Measurements from ENCODE around the gene EFCAB12.
A peak's percentile ranks its signal among the peaks of the same experiment; 100 is the strongest.
"Not testable (repeated sequence)": the region's sequence is repeated elsewhere in the genome, so short reads cannot be mapped to it uniquely, and the experiment has no call there.

EFCAB12 gene

DNA sequence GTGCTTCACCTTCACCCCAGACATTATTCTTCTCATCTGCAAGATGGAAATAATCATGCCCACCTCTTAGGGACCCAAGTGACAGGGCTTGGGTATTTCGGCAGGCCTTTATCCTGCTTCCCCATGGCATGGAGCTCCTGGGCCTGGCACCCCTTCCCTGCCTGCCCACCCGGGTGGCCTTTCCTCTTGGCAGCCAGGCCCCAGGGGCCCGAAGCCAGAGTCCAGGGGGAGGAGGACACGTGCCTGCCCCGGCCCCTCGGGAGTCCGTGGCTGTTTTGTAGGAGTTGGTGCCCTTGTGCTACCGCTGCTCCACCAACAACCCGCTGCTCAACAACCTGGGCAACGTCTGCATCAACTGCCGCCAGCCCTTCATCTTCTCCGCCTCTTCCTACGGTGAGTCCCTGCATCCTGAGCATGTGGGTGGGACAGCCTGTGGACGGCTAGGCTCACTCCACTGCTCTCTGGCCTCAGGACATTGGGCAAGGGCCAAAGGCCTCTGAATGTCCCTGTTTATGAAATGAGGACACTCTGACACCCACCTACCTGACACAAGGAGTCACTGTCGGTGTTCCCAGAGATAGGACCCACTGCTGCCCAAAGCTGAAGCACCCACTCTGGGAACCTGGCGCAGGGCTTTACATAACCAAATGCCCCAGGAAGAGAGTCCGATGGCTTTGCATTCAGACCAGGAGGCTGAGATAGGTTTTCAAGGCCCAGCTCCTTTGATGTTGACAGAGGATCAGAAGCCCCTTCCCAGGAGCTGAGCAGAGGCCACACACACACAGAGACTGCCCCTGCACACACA is 34.5 kb downstream of the EFCAB12 start:
- not testable (repeated sequence) for H3K27ac Mint-ChIP-seq, H3K4me3 Mint-ChIP-seq, H3K36me3 Mint-ChIP-seq, H3K9me3 Mint-ChIP-seq, H3K27me3 Mint-ChIP-seq
- H3K4me1 Mint-ChIP-seq: peaks cover 32% of the 10 kb centered on the region

DNA sequence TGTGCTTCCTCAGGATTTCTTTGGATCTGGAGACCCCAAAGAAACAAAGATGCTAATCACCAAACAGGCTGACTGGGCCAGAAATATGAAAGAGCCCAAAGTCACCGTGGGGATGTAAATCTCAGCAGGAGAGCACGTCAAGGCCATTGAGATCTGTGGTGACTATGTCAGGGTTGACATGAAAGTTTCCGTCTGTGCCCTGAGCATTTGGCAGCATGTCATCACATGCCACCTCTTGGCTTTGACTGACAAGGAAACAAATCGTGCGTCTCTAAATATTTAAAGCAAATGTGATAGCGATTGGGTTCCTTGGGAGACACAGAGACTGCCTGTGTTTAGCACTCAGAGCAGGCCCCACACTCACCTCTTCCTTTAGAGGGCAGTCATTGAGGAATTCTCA is 35.2 kb downstream of the EFCAB12 start:
- Mint-ChIP-seq H3K4me1 (peaks cover 27% of the 10 kb centered on the region), H3K27ac (no peak overlapping the region), H3K36me3 (peaks cover 6% of the 10 kb centered on the region), H3K9me3 (no peaks in the 10 kb centered on the region), H3K27me3 (no peaks in the 10 kb centered on the region), H3K4me3 (no peak overlapping the region)

DNA sequence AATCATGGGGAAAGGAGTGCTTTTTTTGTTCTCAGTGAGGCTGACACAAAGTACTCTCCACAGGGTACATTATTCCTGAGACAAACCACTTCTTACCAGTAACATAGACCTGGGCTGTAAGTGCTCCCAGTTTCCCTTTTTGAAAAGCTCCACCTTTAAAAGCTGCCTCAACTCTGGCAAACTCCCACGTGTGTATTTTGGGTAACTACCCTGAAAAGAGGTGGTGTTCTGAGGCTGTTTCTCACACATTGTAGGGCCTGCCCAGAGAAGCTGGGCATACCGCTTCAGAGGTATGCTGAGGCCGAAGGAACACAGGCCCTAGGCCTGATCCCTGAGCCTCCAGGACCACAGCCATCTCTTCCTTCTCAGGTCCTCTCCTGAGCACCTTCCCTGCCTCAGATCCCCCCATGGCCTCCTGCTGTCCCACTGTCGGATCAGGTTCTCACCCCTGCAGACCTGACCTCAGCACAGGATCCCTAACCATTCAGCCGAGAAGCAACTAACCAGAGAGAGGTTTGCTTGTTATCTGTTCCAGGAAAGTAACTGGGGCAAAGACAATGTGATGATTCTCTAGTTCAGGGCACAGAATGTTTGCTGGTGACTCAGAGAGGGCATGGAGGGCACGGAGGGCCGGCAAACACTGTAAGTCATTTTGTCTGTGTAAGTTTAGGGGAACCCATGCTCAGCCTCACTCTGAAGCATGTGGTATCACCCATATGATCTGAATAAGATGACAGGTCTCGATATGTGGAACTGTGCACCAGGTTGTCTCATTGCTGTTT is 36.1 kb downstream of the EFCAB12 start:
- not testable (repeated sequence) for H3K9me3 Mint-ChIP-seq, H3K27me3 Mint-ChIP-seq, H3K4me3 Mint-ChIP-seq
- Mint-ChIP-seq H3K36me3 (peaks cover 13% of the 10 kb centered on the region), H3K4me1 (peaks cover 17% of the 10 kb centered on the region), H3K27ac (peak overlapping the region; percentile 60)

GRCh38 chr3:129391583-129391982 is 36.9 kb downstream of the EFCAB12 start:
- not testable (repeated sequence) for H3K27me3 Mint-ChIP-seq, H3K9me3 Mint-ChIP-seq, H3K4me3 Mint-ChIP-seq, H3K27ac Mint-ChIP-seq
- Mint-ChIP-seq H3K36me3 (peaks cover 13% of the 10 kb centered on the region), H3K4me1 (peaks cover 10% of the 10 kb centered on the region)

- no peaks in the 10 kb centered on the region for H3K9me3 Mint-ChIP-seq
- H3K27me3 Mint-ChIP-seq: no peaks in the 10 kb centered on the region
- H3K27ac Mint-ChIP-seq: no peak overlapping the region
- peaks cover 11% of the 10 kb centered on the region for H3K36me3 Mint-ChIP-seq
- no peak overlapping the region for H3K4me3 Mint-ChIP-seq
- H3K4me1 Mint-ChIP-seq: no peaks in the 10 kb centered on the region
Measured at GRCh38 chr3:129389572-129389937, 38.9 kb downstream of the EFCAB12 start.

DNA sequence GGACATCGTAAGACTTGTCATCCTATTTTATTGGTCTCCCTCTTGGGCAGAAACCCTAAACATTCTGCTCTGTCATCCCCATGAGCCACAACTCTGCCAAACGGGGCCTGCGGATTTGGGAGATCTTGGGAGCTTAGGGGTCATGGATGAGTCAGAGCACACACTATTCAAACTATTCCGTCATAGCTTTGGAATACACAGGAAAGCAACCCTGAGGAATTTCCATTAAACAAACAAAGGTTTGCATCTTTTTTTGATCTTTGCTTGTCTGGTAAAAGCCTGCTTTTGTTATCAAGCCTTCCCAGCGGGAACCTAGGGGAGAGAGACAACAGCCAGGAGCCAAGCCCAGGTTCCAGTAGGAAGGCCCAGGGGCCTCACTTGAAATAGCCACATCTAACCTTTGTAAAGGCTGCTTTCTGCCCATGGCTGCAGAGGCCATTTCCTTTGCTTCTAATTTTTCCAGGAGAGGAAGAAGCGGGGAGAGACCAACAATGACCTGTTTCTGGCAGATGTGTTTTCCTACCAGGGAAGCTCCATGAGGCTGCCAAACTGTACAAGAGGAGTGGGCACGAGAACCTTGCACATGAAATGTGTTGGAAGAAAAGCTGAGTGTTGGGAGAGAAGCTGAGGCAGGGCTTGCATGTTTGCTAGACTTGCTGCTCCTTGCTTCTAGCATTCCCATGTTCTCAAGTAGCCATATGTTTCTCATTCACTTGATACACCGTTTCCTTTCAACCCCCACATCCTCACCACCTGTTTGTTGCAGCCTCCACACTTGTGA is 39.5 kb downstream of the EFCAB12 start:
- not testable (repeated sequence) for H3K27ac Mint-ChIP-seq, H3K4me1 Mint-ChIP-seq, H3K9me3 Mint-ChIP-seq, H3K4me3 Mint-ChIP-seq, H3K27me3 Mint-ChIP-seq
- H3K36me3 Mint-ChIP-seq: peaks cover 11% of the 10 kb centered on the region

- H3K4me1 Mint-ChIP-seq: no peaks in the 10 kb centered on the region
- H3K9me3 Mint-ChIP-seq: no peaks in the 10 kb centered on the region
- no peaks in the 10 kb centered on the region for H3K27me3 Mint-ChIP-seq
- H3K36me3 Mint-ChIP-seq: peaks cover 11% of the 10 kb centered on the region
- H3K4me3 Mint-ChIP-seq: no peak overlapping the region
- H3K27ac Mint-ChIP-seq: no peak overlapping the region
Measured at GRCh38 chr3:129387487-129387886, 40.9 kb downstream of the EFCAB12 start.

DNA sequence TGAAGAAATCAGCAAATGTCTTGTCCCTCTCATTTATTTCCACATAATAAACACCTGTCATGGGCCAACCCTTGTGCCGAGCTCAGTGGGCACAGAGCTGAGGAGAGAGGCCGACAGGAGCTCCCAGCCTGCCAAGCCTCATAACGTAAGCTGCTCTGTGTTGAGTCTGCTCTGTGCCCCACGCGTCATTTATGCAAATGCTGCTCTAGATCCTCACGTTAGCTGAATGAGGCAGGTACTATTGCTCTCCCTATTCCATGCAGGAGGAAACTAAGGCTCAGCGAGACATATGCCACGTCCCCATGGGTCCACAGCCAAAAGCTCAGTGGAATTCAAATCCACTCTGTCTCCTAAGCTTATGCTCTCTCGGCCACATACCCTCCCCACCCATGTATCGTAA is 41.5 kb downstream of the EFCAB12 start:
- Mint-ChIP-seq H3K36me3 (peaks cover 11% of the 10 kb centered on the region), H3K4me3 (no peak overlapping the region), H3K27ac (no peak overlapping the region), H3K9me3 (no peaks in the 10 kb centered on the region), H3K4me1 (no peaks in the 10 kb centered on the region), H3K27me3 (no peaks in the 10 kb centered on the region)

- H3K27me3 Mint-ChIP-seq, H3K4me3 Mint-ChIP-seq, H3K4me1 Mint-ChIP-seq, H3K36me3 Mint-ChIP-seq, H3K27ac Mint-ChIP-seq, H3K9me3 Mint-ChIP-seq: not testable (repeated sequence)
Measured at GRCh38 chr3:129385507-129385906, 42.9 kb downstream of the EFCAB12 start.

- no peak overlapping the region for H3K4me3 Mint-ChIP-seq
- peaks cover 9% of the 10 kb centered on the region for H3K36me3 Mint-ChIP-seq
- H3K9me3 Mint-ChIP-seq: no peaks in the 10 kb centered on the region
- no peaks in the 10 kb centered on the region for H3K4me1 Mint-ChIP-seq
- no peaks in the 10 kb centered on the region for H3K27me3 Mint-ChIP-seq
- peak overlapping the region; percentile 46 for H3K27ac Mint-ChIP-seq
Measured at GRCh38 chr3:129384594-129385323, 43.7 kb downstream of the EFCAB12 start.

DNA sequence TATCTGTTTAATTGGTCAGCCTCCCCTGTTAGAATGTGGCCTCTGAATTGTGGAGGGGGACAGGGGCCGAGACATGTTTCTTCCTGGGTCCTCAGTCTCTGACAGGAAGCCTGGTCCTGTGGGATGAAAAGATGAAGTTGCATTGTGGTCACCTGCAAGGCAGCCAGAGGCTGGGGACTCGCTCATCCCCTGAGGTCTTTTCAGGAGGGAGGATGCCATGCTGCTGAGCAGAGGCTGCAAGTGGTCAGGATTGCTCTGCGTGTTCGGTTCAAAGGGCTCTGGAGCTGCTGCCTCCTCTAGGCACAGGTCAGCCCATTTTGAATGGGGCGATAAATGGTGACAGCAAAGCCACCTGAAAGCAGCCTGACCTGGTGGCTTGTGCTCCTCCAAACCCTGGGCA is 44.3 kb downstream of the EFCAB12 start:
- not testable (repeated sequence) for H3K4me1 Mint-ChIP-seq, H3K27ac Mint-ChIP-seq, H3K9me3 Mint-ChIP-seq, H3K4me3 Mint-ChIP-seq, H3K36me3 Mint-ChIP-seq, H3K27me3 Mint-ChIP-seq

GRCh38 chr3:129383292-129383860 is 45.1 kb downstream of the EFCAB12 start:
- no peak overlapping the region for H3K27ac Mint-ChIP-seq
- no peaks in the 10 kb centered on the region for H3K27me3 Mint-ChIP-seq
- peaks cover 8% of the 10 kb centered on the region for H3K36me3 Mint-ChIP-seq
- no peaks in the 10 kb centered on the region for H3K9me3 Mint-ChIP-seq
- H3K4me1 Mint-ChIP-seq: no peaks in the 10 kb centered on the region
- H3K4me3 Mint-ChIP-seq: no peak overlapping the region

DNA sequence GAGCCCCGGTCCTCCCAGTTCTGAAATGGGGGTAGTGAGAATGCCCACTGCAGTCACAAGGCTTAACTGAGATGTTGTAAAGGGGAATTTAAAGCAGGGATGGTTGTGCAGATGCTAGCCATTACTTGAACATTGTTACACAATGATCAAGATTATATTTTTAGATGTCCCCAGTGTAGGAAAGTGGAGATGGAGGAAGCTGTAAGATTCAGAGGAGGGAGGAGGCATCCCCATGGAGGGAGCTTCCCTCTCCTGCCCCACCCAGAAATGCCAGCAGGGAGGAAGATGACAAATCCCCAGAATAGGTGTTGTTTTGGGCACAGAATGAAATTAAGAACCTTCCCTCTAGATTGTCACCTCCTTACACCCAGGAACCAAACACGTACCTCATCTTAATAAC is 46.1 kb downstream of the EFCAB12 start:
- Mint-ChIP-seq H3K36me3 (peaks cover under 1% of the 10 kb centered on the region), H3K27me3 (no peaks in the 10 kb centered on the region), H3K4me1 (no peaks in the 10 kb centered on the region), H3K4me3 (no peak overlapping the region), H3K9me3 (no peaks in the 10 kb centered on the region), H3K27ac (no peak overlapping the region)

- peaks cover 2% of the 10 kb centered on the region for H3K36me3 Mint-ChIP-seq
- H3K27me3 Mint-ChIP-seq: no peaks in the 10 kb centered on the region
- H3K4me3 Mint-ChIP-seq: no peak overlapping the region
- no peaks in the 10 kb centered on the region for H3K4me1 Mint-ChIP-seq
- no peaks in the 10 kb centered on the region for H3K9me3 Mint-ChIP-seq
- H3K27ac Mint-ChIP-seq: no peak overlapping the region
Measured at GRCh38 chr3:129379582-129380358, 48.7 kb downstream of the EFCAB12 start.
